ENCODE data around the gene PTPRD. TPM values are rescaled to one million over a fixed set of nuclear protein-coding genes. Genes with fewer than 3 reads are reported as not detected.

PTPRD gene
- total and polyA plus RNA-seq, 2 experiments from 2014 or later = 11.5 to 58.0 TPM

DNA sequence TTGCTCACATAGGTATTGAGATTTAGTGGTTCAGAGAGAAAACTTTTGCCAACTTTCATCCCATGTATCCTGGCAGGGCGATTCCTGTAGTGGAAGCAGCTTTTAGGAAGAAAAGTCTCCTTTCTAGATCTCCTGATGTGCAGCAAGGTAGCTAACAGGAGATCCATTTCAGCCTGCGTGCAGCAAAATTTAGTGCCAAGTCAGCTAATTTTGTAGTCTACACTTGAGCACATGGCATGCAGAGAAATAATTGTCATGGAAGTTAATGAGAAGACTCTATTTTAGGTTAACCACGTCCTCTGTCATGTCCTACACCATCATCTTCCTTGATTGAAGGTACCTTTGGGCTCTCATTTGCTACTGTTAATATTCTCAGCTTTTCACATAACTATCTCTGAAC lies 165.8 kb downstream of the PTPRD start:
- no peak overlapping the region for H2AFZ ChIP-seq
- no peaks in the 10 kb centered on the region for H3K27me3 ChIP-seq (ENCODE audit: insufficient read depth)
- no peaks in the 10 kb centered on the region for H3K36me3 ChIP-seq (ENCODE audit: insufficient read depth)
- ATAC-seq = no peak
- H3K9me3 Mint-ChIP-seq = peaks cover 4% of the 10 kb centered on the region; the same call in 2 of the 3 replicates
- DNase-seq (ENCODE audit: low spot score) = no peak
- H4K20me1 ChIP-seq (replicated peaks; ENCODE audit: insufficient read depth) = no peaks in the 10 kb centered on the region
- H3K27ac ChIP-seq (ENCODE audit: low read depth) = no peak overlapping the region
- H3K9me2 ChIP-seq (ENCODE audit: insufficient read depth) = no peaks in the 10 kb centered on the region
- no peak overlapping the region for H3K27ac Mint-ChIP-seq
- peaks cover 8% of the 10 kb centered on the region for H3K4me1 ChIP-seq (ENCODE audit: insufficient read depth)
- H3K36me3 Mint-ChIP-seq (ENCODE audit: low read depth) = no peaks in the 10 kb centered on the region; the same call in 2 of the 3 replicates
- H3K4me1 Mint-ChIP-seq = peaks cover 22% of the 10 kb centered on the region
- no peaks in the 10 kb centered on the region for H3K27me3 Mint-ChIP-seq (ENCODE audit: insufficient read depth, low read depth, poor library complexity)
- no peak overlapping the region for H3K4me3 Mint-ChIP-seq
- H3K79me2 ChIP-seq (replicated peaks; ENCODE audit: insufficient read depth) = no peaks in the 10 kb centered on the region
- TF ChIP-seq, protein P1, sequence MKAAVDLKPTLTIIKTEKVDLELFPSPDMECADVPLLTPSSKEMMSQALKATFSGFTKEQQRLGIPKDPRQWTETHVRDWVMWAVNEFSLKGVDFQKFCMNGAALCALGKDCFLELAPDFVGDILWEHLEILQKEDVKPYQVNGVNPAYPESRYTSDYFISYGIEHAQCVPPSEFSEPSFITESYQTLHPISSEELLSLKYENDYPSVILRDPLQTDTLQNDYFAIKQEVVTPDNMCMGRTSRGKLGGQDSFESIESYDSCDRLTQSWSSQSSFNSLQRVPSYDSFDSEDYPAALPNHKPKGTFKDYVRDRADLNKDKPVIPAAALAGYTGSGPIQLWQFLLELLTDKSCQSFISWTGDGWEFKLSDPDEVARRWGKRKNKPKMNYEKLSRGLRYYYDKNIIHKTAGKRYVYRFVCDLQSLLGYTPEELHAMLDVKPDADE (IDR thresholded peaks at IDR 0.05) = no peak
- no peak for TF ChIP-seq ZNF114 (CRISPR knock-in tag; IDR thresholded peaks at IDR 0.05)
- no peak for TF ChIP-seq ZNF331 (CRISPR knock-in tag; IDR thresholded peaks at IDR 0.05; ENCODE audit: low read depth)
- no peak for TF ChIP-seq EZH2 (IDR thresholded peaks at IDR 0.05; ENCODE audit: low read depth, unreplicated experiment)
- TF ChIP-seq REST (IDR thresholded peaks at IDR 0.05; ENCODE audit: unreplicated experiment) = no peak
- TF ChIP-seq, protein P2, sequence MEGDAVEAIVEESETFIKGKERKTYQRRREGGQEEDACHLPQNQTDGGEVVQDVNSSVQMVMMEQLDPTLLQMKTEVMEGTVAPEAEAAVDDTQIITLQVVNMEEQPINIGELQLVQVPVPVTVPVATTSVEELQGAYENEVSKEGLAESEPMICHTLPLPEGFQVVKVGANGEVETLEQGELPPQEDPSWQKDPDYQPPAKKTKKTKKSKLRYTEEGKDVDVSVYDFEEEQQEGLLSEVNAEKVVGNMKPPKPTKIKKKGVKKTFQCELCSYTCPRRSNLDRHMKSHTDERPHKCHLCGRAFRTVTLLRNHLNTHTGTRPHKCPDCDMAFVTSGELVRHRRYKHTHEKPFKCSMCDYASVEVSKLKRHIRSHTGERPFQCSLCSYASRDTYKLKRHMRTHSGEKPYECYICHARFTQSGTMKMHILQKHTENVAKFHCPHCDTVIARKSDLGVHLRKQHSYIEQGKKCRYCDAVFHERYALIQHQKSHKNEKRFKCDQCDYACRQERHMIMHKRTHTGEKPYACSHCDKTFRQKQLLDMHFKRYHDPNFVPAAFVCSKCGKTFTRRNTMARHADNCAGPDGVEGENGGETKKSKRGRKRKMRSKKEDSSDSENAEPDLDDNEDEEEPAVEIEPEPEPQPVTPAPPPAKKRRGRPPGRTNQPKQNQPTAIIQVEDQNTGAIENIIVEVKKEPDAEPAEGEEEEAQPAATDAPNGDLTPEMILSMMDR (conservative IDR thresholded peaks at IDR 0.05; ENCODE audit: low read depth in 2 of 2) = no peak
- TF ChIP-seq NANOG (IDR thresholded peaks at IDR 0.05; ENCODE audit: borderline replicate concordance) = no peak
- no peak for TF ChIP-seq JUNB (IDR thresholded peaks at IDR 0.05; ENCODE audit: unreplicated experiment)
- TF ChIP-seq EZH2phosphoT487 (IDR thresholded peaks at IDR 0.05; ENCODE audit: unreplicated experiment) = no peak
- TF ChIP-seq ZNF462 (CRISPR knock-in tag; IDR thresholded peaks at IDR 0.05) = no peak
- no peak for TF ChIP-seq POLR2AphosphoS5 (IDR thresholded peaks at IDR 0.05; ENCODE audit: low read depth)
- no peak for TF ChIP-seq STAT1 (IDR thresholded peaks at IDR 0.05; ENCODE audit: unreplicated experiment)
- H3K4me3 ChIP-seq = no peak overlapping the region
- no peaks in the 10 kb centered on the region for H3F3A ChIP-seq (replicated peaks; ENCODE audit: low read depth)
- H3K4me2 ChIP-seq = peak overlapping the region; percentile 42
